ENCODE data around the gene COX14.

DNA sequence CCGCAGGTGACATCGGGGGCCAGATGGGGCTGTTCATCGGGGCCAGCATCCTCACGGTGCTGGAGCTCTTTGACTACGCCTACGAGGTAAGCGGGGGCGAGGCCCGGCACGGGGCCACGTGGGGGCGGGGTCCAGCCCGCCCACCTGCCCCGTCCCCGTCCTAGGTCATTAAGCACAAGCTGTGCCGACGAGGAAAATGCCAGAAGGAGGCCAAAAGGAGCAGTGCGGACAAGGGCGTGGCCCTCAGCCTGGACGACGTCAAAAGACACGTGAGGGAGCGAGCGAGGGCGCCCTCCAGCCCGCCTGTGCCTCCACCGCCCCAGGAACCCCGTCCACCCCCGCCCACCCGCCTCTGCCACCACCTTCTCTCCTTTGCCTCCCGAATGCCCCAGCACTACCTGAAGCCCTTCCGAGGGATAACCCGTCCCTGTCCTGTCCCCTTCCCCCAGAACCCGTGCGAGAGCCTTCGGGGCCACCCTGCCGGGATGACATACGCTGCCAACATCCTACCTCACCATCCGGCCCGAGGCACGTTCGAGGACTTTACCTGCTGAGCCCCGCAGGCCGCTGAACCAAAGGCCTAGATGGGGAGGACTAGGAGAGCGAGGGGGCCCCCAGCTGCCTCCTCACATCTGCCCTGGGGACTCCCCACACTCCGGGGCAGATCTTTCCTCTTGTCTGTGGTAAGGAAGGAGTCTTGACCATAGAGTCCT is 30.8 kb upstream of the COX14 start:
- TF ChIP-seq, protein P1, sequence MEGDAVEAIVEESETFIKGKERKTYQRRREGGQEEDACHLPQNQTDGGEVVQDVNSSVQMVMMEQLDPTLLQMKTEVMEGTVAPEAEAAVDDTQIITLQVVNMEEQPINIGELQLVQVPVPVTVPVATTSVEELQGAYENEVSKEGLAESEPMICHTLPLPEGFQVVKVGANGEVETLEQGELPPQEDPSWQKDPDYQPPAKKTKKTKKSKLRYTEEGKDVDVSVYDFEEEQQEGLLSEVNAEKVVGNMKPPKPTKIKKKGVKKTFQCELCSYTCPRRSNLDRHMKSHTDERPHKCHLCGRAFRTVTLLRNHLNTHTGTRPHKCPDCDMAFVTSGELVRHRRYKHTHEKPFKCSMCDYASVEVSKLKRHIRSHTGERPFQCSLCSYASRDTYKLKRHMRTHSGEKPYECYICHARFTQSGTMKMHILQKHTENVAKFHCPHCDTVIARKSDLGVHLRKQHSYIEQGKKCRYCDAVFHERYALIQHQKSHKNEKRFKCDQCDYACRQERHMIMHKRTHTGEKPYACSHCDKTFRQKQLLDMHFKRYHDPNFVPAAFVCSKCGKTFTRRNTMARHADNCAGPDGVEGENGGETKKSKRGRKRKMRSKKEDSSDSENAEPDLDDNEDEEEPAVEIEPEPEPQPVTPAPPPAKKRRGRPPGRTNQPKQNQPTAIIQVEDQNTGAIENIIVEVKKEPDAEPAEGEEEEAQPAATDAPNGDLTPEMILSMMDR (IDR thresholded peaks at IDR 0.05; ENCODE audit: low read depth, low read length): no peak
- no peak for TF ChIP-seq POLR2A (IDR thresholded peaks at IDR 0.05; ENCODE audit: extremely low read depth, insufficient read length)
- TF ChIP-seq, protein P2, sequence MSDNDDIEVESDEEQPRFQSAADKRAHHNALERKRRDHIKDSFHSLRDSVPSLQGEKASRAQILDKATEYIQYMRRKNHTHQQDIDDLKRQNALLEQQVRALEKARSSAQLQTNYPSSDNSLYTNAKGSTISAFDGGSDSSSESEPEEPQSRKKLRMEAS (IDR thresholded peaks at IDR 0.05; ENCODE audit: low read depth, low read length): no peak

Measured in NB4 (cell line).